ENCODE data around the gene ADD3. TPM values are rescaled to one million over a fixed set of nuclear protein-coding genes. Genes with fewer than 3 reads are reported as not detected.

The ADD3 gene
- total RNA-seq, 2 experiments from 2014 or later: 273 to 302 TPM

- no peaks in the 10 kb centered on the region for H3K27me3 ChIP-seq (ENCODE audit: control insufficient read depth in 1 of 2, insufficient read depth in 2 of 2, low read length in 2 of 2)
- ChIA-PET POLR2A (interaction anchor here (1.5 to 3.8 kb wide), 2 partner anchors 14 to 68 kb away, joined by 5 to 45 read pairs; partner anchors contain the start of gene MXI1), CTCF (no interaction called here)
- peaks cover 38% of the 10 kb centered on the region for H3K4me1 Mint-ChIP-seq (ENCODE audit: low read depth)
- H3K4me3 Mint-ChIP-seq: no peak overlapping the region
- H3K4me1 ChIP-seq (ENCODE audit: insufficient read depth, low read length): peaks cover 12% of the 10 kb centered on the region
- ATAC-seq (ENCODE audit: poor library complexity) (no peak), DNase-seq (no peak)
- no peak for TF ChIP-seq CTCF (IDR thresholded peaks at IDR 0.05)
- H3K9me3 ChIP-seq (ENCODE audit: control insufficient read depth in 1 of 2, insufficient read depth in 1 of 2, low read length in 2 of 2): no peaks in the 10 kb centered on the region
- intact Hi-C loops (cut with DNase I, micrococcal nuclease): loop anchor here in 1 of 2 experiments (5.0 kb wide), 1 partner anchor 65 kb away; the partner anchor contains the start of gene MXI1
- H3K36me3 ChIP-seq (ENCODE audit: insufficient read depth, low read length): no peaks in the 10 kb centered on the region
- no peaks in the 10 kb centered on the region for H3K9me3 Mint-ChIP-seq
- no peak overlapping the region for H3K27ac ChIP-seq (ENCODE audit: low read depth in 1 of 2, low read length in 2 of 2)
- no peak overlapping the region for H3K4me3 ChIP-seq (ENCODE audit: low read length)
- no peaks in the 10 kb centered on the region for H3K27me3 Mint-ChIP-seq
- H3K36me3 Mint-ChIP-seq (ENCODE audit: low read depth): peaks cover 3% of the 10 kb centered on the region
- no peak overlapping the region for H3K27ac Mint-ChIP-seq
Measured at GRCh38 chr10:110141871-110142635, 134.3 kb downstream of the ADD3 start.

- peaks cover 2% of the 10 kb centered on the region for H3K27me3 Mint-ChIP-seq
- ATAC-seq (ENCODE audit: poor library complexity) (no peak), DNase-seq (no peak)
- peaks cover 29% of the 10 kb centered on the region for H3K4me1 Mint-ChIP-seq (ENCODE audit: low read depth)
- no peaks in the 10 kb centered on the region for H3K9me3 Mint-ChIP-seq
- no peaks in the 10 kb centered on the region for H3K27me3 ChIP-seq (ENCODE audit: control insufficient read depth in 1 of 2, insufficient read depth in 2 of 2, low read length in 2 of 2)
- H3K36me3 ChIP-seq (ENCODE audit: insufficient read depth, low read length): no peaks in the 10 kb centered on the region
- no peak overlapping the region for H3K27ac ChIP-seq (ENCODE audit: low read depth in 1 of 2, low read length in 2 of 2)
- H3K9me3 ChIP-seq (ENCODE audit: control insufficient read depth in 1 of 2, insufficient read depth in 1 of 2, low read length in 2 of 2): no peaks in the 10 kb centered on the region
- TF ChIP-seq CTCF (IDR thresholded peaks at IDR 0.05): no peak
- peaks cover 12% of the 10 kb centered on the region for H3K4me1 ChIP-seq (ENCODE audit: insufficient read depth, low read length)
- H3K27ac Mint-ChIP-seq: no peak overlapping the region
- no peak overlapping the region for H3K4me3 ChIP-seq (ENCODE audit: low read length)
- H3K4me3 Mint-ChIP-seq: no peak overlapping the region
- intact Hi-C loops (cut with DNase I, micrococcal nuclease): loop anchor here in 1 of 2 experiments (5.0 kb wide), 1 partner anchor 64 kb away; the partner anchor contains the start of gene MXI1
- POLR2A ChIA-PET: interaction anchor here (3.8 kb wide), 1 partner anchor 67 kb away, joined by 45 read pairs; the partner anchor contains the start of gene MXI1
- no peaks in the 10 kb centered on the region for H3K36me3 Mint-ChIP-seq (ENCODE audit: low read depth)
- CTCF ChIA-PET: interaction anchor here (0.6 kb wide), 1 partner anchor 127 kb away, joined by 3 read pairs; no protein-coding TSS in a partner anchor
Measured at GRCh38 chr10:110142965-110143364, 135.2 kb downstream of the ADD3 start.

- no peak overlapping the region for H3K4me3 Mint-ChIP-seq
- Histone ChIP-seq H3K27me3 (ENCODE audit: control insufficient read depth in 1 of 2, insufficient read depth in 2 of 2, low read length in 2 of 2) (no peaks in the 10 kb centered on the region), H3K9me3 (ENCODE audit: control insufficient read depth in 1 of 2, insufficient read depth in 1 of 2, low read length in 2 of 2) (no peaks in the 10 kb centered on the region), H3K36me3 (ENCODE audit: insufficient read depth, low read length) (no peaks in the 10 kb centered on the region), H3K4me3 (ENCODE audit: low read length) (no peak overlapping the region), H3K27ac (ENCODE audit: low read depth in 1 of 2, low read length in 2 of 2) (no peak overlapping the region), H3K4me1 (ENCODE audit: insufficient read depth, low read length) (peaks cover 12% of the 10 kb centered on the region)
- ATAC-seq (ENCODE audit: poor library complexity): no peak
- CTCF ChIA-PET: no interaction called here
- no peaks in the 10 kb centered on the region for H3K9me3 Mint-ChIP-seq
- intact Hi-C loops (cut with DNase I, micrococcal nuclease): loop anchor here in 1 of 2 experiments (5.0 kb wide), 1 partner anchor 63 kb away; the partner anchor contains the start of gene MXI1
- H3K27me3 Mint-ChIP-seq: peaks cover 11% of the 10 kb centered on the region
- no peak for TF ChIP-seq CTCF (IDR thresholded peaks at IDR 0.05)
- POLR2A ChIA-PET: no interaction called here
- no peaks in the 10 kb centered on the region for H3K36me3 Mint-ChIP-seq (ENCODE audit: low read depth)
- DNase-seq: no peak
- peaks cover 22% of the 10 kb centered on the region for H3K4me1 Mint-ChIP-seq (ENCODE audit: low read depth)
- H3K27ac Mint-ChIP-seq: no peak overlapping the region
Measured at GRCh38 chr10:110144507-110144906, 136.7 kb downstream of the ADD3 start.

Data from CD4-positive, alpha-beta T cell (primary cell).